Keratinocyte (primary cell): ENCODE measurements around the gene PIGW. TPM values are rescaled to one million over a fixed set of nuclear protein-coding genes. Genes with fewer than 3 reads are reported as not detected.

Experiments used
- DNase-seq: peaks from one replicate; pipeline ENCODE4 v3.0.0-alpha.2; 2011; ENCODE audit warnings: low read depth, missing footprints, low spot score
- FAIRE-seq: peaks from 2 replicates; lab custom pipeline; 2011; peaks lifted over from hg19 to GRCh38; lab: Jason Lieb, UNC
- H2AFZ ChIP-seq: 2 replicates; pipeline ENCODE4 v1.6.0; 2012; ENCODE audit warnings: low read length, control low read depth, inconsistent platforms; ENCODE audit not compliant: control insufficient read depth
- H3K27ac ChIP-seq: 2 replicates; pipeline ENCODE4 v1.5.1; 2011; ENCODE audit warnings: low read length; ENCODE audit not compliant: control insufficient read depth, insufficient read depth
- H3K27me3 ChIP-seq: 3 replicates; pipeline ENCODE4 v1.6.0; 2011; ENCODE audit warnings: low read length; ENCODE audit not compliant: control insufficient read depth, insufficient read depth; ENCODE audit errors: extremely low read depth
- H3K36me3 ChIP-seq, 2 experiments: 2 replicates in 1 of 2; 3 replicates in 1 of 2; pipeline ENCODE4 v1.5.1; 2011; ENCODE audit warnings: low read length in 2 of 2, mild to moderate bottlenecking in 1 of 2; ENCODE audit not compliant: control insufficient read depth in 2 of 2, insufficient read depth in 2 of 2; ENCODE audit errors: extremely low read depth in 1 of 2
- H3K4me1 ChIP-seq: 3 replicates; pipeline ENCODE4 v1.5.1; 2011; ENCODE audit warnings: low read length; ENCODE audit not compliant: control insufficient read depth, insufficient read depth; ENCODE audit errors: extremely low read depth
- H3K4me2 ChIP-seq: 3 replicates; pipeline ENCODE4 v1.6.0; 2011; ENCODE audit warnings: low read depth, low read length; ENCODE audit not compliant: control insufficient read depth, insufficient read depth; ENCODE audit errors: extremely low read depth
- H3K4me3 ChIP-seq, 3 experiments: fragments of 200-600 bp in 1 of 3; sonication (generic) in 1 of 3; 2 replicates in 2 of 3; 3 replicates in 1 of 3; pipeline ENCODE4 v1.5.1; 2011 to 2016; ENCODE audit warnings: low read length in 3 of 3, mild to moderate bottlenecking in 3 of 3, control low read depth in 2 of 3, inconsistent platforms in 1 of 3, low read depth in 1 of 3, mixed read lengths in 1 of 3, mixed run types in 1 of 3, moderate library complexity in 1 of 3; ENCODE audit not compliant: control insufficient read depth in 2 of 3, insufficient read depth in 2 of 3; ENCODE audit errors: extremely low read depth in 1 of 3
- H3K79me2 ChIP-seq: 2 replicates; pipeline ENCODE4 v1.6.0; 2012; ENCODE audit warnings: low read length; ENCODE audit not compliant: control insufficient read depth, insufficient read depth
- H3K9ac ChIP-seq: 3 replicates; pipeline ENCODE4 v1.6.0; 2011; ENCODE audit warnings: low read length; ENCODE audit not compliant: control insufficient read depth, insufficient read depth; ENCODE audit errors: extremely low read depth
- H3K9me1 ChIP-seq: 3 replicates; pipeline ENCODE4 v1.6.0; 2011; ENCODE audit warnings: low read length; ENCODE audit not compliant: control insufficient read depth, insufficient read depth; ENCODE audit errors: extremely low read depth
- H3K9me3 ChIP-seq: 2 replicates; pipeline ENCODE4 v1.5.1; 2012; ENCODE audit warnings: low read depth, low read length; ENCODE audit not compliant: control insufficient read depth
- H4K20me1 ChIP-seq: 3 replicates; pipeline ENCODE4 v1.6.0; 2011; ENCODE audit warnings: low read length; ENCODE audit not compliant: control insufficient read depth, insufficient read depth; ENCODE audit errors: extremely low read depth
- CTCF ChIP-seq, 3 experiments: IDR thresholded peaks in 1 of 3; conservative IDR thresholded peaks in 1 of 3; optimal IDR thresholded peaks in 1 of 3; 2 replicates in 2 of 3; 3 replicates in 1 of 3; pipeline versions ENCODE3 to v1.5.1; 2011; ENCODE audit warnings: low read length in 3 of 3, mild to moderate bottlenecking in 3 of 3, moderate library complexity in 2 of 3, control low read depth in 1 of 3, inconsistent platforms in 1 of 3; ENCODE audit not compliant: insufficient read depth in 2 of 3; ENCODE audit errors: extremely low read depth in 1 of 3
- EZH2 ChIP-seq: IDR thresholded peaks from one replicate; pipeline ENCODE4 v1.6.1; 2012; ENCODE audit warnings: inconsistent platforms, mild to moderate bottlenecking, low read length, moderate library complexity
- dilution Hi-C: fragments of 300-500 bp; cut with MboI; formaldehyde crosslinking; loops from one replicate; pipeline ENCODE4 v1.7.0; 2020; ENCODE audit warnings: low sequenced_read_pairs; ENCODE audit not compliant: extremely low pct_ligation_motif_present
- polyA plus RNA-seq, 5 experiments: library from polyadenylated mRNA; depleted of rRNA in 3 of 5; stranded (reverse) in 3 of 5; stranded (forward) in 1 of 5; unstranded in 1 of 5; fragments of >200 nt; gene quantifications; 1 replicate in 1 of 5; 2 replicates in 3 of 5; 3 replicates in 1 of 5; pipeline versions ENCODE4 v1.2.1 to v1.2.3, GENCODE V29; 2011 to 2012; ENCODE audit warnings: missing spikeins in 2 of 5, low read depth in 1 of 5, low replicate concordance in 1 of 5

Gene PIGW
- polyA plus RNA-seq, 1 donor (not counting 4 experiments of a cell fraction or from before 2014, with no cell fraction given), result 9.8 TPM

GRCh38 chr17:36495076-36495578 is 39.7 kb upstream of the PIGW start:
- TF ChIP-seq EZH2 (no peak), CTCF (optimal IDR thresholded peaks at IDR 0.05 in 1 of 3, IDR thresholded peaks at IDR 0.05 in 1 of 3, conservative IDR thresholded peaks at IDR 0.05 in 1 of 3; ENCODE audit: extremely low read depth in 1 of 3, insufficient read depth in 2 of 3, low read length in 3 of 3) (no peak)
- H3K4me1 ChIP-seq, result no peaks in the 10 kb centered on the region
- peaks cover 12% of the 10 kb centered on the region for H3K79me2 ChIP-seq
- H3K4me2 ChIP-seq, result no peak overlapping the region
- H3K27me3 ChIP-seq, result no peaks in the 10 kb centered on the region
- FAIRE-seq (no peak), DNase-seq (no peak)
- H3K9me3 ChIP-seq, result no peaks in the 10 kb centered on the region
- H2AFZ ChIP-seq, result no peak overlapping the region
- H3K9ac ChIP-seq, result no peak overlapping the region
- dilution Hi-C loops, result no loop called here
- no peak overlapping the region for H3K4me3 ChIP-seq
- H4K20me1 ChIP-seq, result no peaks in the 10 kb centered on the region
- H3K36me3 ChIP-seq, result peaks cover 24 to 59% of the 10 kb centered on the region in 2 experiments
- no peak overlapping the region for H3K27ac ChIP-seq
- no peaks in the 10 kb centered on the region for H3K9me1 ChIP-seq

DNA sequence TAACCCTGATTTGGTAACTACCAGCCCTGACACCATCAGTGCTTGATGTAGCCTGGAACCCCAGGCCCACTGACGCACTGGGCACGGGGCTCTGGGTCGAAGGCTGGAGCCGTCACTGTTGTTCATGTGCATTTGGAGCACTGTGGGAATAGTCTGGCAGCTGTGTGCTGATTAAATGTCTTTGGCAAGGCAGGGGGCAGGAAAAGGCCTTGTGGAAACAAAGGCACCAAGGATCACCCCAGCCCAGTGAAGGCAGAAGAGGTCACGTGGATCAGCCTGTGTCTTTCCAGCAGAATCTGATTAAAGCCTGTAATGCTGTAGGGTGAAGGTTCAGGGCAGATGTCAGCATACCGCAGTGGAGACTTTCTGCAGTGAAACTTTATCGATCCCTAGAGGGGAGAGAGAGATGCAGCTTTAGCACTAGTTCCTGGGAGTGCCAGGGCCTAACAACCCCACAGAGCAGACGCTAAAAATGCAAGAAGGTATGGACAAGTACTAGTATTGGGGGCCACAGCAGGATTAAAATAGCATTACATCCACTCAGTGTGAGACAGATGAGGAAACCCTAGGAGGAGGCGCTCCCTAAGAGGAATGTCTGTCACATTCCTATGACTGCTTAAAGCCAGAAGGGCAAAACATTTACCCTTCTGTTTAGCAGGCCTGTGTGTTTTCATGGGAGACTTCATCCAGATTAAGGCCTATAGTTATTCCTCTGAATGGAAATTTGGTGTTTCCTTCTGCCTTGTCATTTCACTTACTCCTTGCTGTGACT is 38.6 kb upstream of the PIGW start:
- H4K20me1 ChIP-seq, result no peaks in the 10 kb centered on the region
- no peak for TF ChIP-seq CTCF (optimal IDR thresholded peaks at IDR 0.05 in 1 of 3, IDR thresholded peaks at IDR 0.05 in 1 of 3, conservative IDR thresholded peaks at IDR 0.05 in 1 of 3; ENCODE audit: extremely low read depth in 1 of 3, insufficient read depth in 2 of 3, low read length in 3 of 3)
- TF ChIP-seq EZH2, result no peak

More for the DNA sequence above, 38.6 kb upstream of the PIGW start:
- no peak overlapping the region for H3K4me3 ChIP-seq
- no peaks in the 10 kb centered on the region for H3K4me1 ChIP-seq
- dilution Hi-C loops, result no loop called here
- no peak overlapping the region for H2AFZ ChIP-seq
- no peaks in the 10 kb centered on the region for H3K27me3 ChIP-seq
- FAIRE-seq (no peak), DNase-seq (no peak)
- H3K9ac ChIP-seq, result no peak overlapping the region
- no peaks in the 10 kb centered on the region for H3K9me1 ChIP-seq
- H3K4me2 ChIP-seq, result no peak overlapping the region
- H3K9me3 ChIP-seq, result no peaks in the 10 kb centered on the region
- H3K79me2 ChIP-seq, result peaks cover 7% of the 10 kb centered on the region
- H3K36me3 ChIP-seq, result peaks cover 29 to 64% of the 10 kb centered on the region in 2 experiments
- no peak overlapping the region for H3K27ac ChIP-seq
